Endothelial cell of umbilical vein (primary cell): Measurements from ENCODE around the gene IFI27. TPM values are rescaled to one million over a fixed set of nuclear protein-coding genes. Genes with fewer than 3 reads are reported as not detected.

ENCODE experiments used
- BruUV-seq: library from RNA; stranded (reverse); fragments of 400-500 nt; replicated peaks from 2 replicates; lab custom pipeline; 2021; lab: Mats Ljungman, UMichigan
- CTCF ChIA-PET: fragments of 300-600, 350-600 bp; sonication (Branson Sonifier 250); formaldehyde crosslinking; loops from one replicate; lab custom pipeline; 2021; ENCODE audit warnings: antibody characterized with exemption, inconsistent platforms; lab: Charles Lee
- POLR2A ChIA-PET: fragments of 300-600, 350-600 bp; sonication (Branson Sonifier 250); formaldehyde crosslinking; loops from one replicate; lab custom pipeline; 2021; ENCODE audit warnings: antibody characterized with exemption, inconsistent platforms; lab: Charles Lee
- DNase-seq: peaks from one replicate; pipeline ENCODE4 v3.0.0-alpha.2; 2011; ENCODE audit warnings: low read depth, low spot score
- FAIRE-seq: peaks from 2 replicates; lab custom pipeline; 2011; peaks lifted over from hg19 to GRCh38; lab: Jason Lieb, UNC
- H2AFZ ChIP-seq: 2 replicates; pipeline ENCODE4 v1.6.0; 2012; ENCODE audit warnings: low read depth, low read length, control low read depth, inconsistent platforms
- H3K27ac ChIP-seq: 2 replicates; pipeline ENCODE4 v1.5.1; 2011; ENCODE audit warnings: low read depth, mild to moderate bottlenecking, control low read depth, low read length, moderate library complexity; ENCODE audit not compliant: insufficient read depth
- H3K27me3 ChIP-seq, 2 experiments: 2 replicates each; pipeline versions ENCODE4 v1.6.0 to v1.6.1; 2011; ENCODE audit warnings: low read length in 2 of 2, mixed read lengths in 1 of 2; ENCODE audit not compliant: control insufficient read depth in 2 of 2, insufficient read depth in 2 of 2
- H3K36me3 ChIP-seq, 2 experiments: 2 replicates in 1 of 2; 3 replicates in 1 of 2; pipeline ENCODE4 v1.5.1; 2011; ENCODE audit warnings: low read length in 2 of 2, mild to moderate bottlenecking in 1 of 2, moderate library complexity in 1 of 2; ENCODE audit not compliant: control insufficient read depth in 2 of 2, insufficient read depth in 2 of 2; ENCODE audit errors: extremely low read depth in 1 of 2
- H3K4me1 ChIP-seq: 3 replicates; pipeline ENCODE4 v1.5.1; 2011; ENCODE audit warnings: mild to moderate bottlenecking, low read length; ENCODE audit not compliant: control insufficient read depth, insufficient read depth; ENCODE audit errors: extremely low read depth
- H3K4me2 ChIP-seq: 2 replicates; pipeline ENCODE4 v1.6.1; 2011; ENCODE audit warnings: low read length, control low read depth, mixed read lengths; ENCODE audit not compliant: insufficient read depth
- H3K4me3 ChIP-seq, 3 experiments: fragments of 200-600 bp in 1 of 3; sonication (generic), shearing (Covaris generic) in 1 of 3; replicated peaks in 1 of 3; 2 replicates each; pipeline ENCODE4 v1.5.1; 2011 to 2016; ENCODE audit warnings: control low read depth in 3 of 3, low read length in 3 of 3, mild to moderate bottlenecking in 2 of 3, inconsistent platforms in 1 of 3, low read depth in 1 of 3, moderate library complexity in 1 of 3; ENCODE audit not compliant: insufficient read depth in 1 of 3
- H3K79me2 ChIP-seq: 2 replicates; pipeline ENCODE4 v1.6.0; 2012; ENCODE audit warnings: low read length, inconsistent platforms; ENCODE audit not compliant: control insufficient read depth, insufficient read depth
- H3K9ac ChIP-seq: replicated peaks from 2 replicates; pipeline ENCODE3; 2011; ENCODE audit warnings: low read length, control low read depth; ENCODE audit not compliant: insufficient read depth; ENCODE audit errors: extremely low read depth
- H3K9me1 ChIP-seq: replicated peaks from 3 replicates; pipeline ENCODE4 v1.6.0; 2011; ENCODE audit warnings: mild to moderate bottlenecking, low read length; ENCODE audit not compliant: control insufficient read depth, insufficient read depth; ENCODE audit errors: extremely low read depth
- H3K9me3 ChIP-seq: replicated peaks from 2 replicates; pipeline ENCODE4 v1.5.1; 2012; ENCODE audit warnings: low read length, inconsistent platforms; ENCODE audit not compliant: control insufficient read depth, insufficient read depth
- H4K20me1 ChIP-seq: replicated peaks from 2 replicates; pipeline ENCODE3; 2011; ENCODE audit warnings: mild to moderate bottlenecking, low read length; ENCODE audit not compliant: control insufficient read depth, insufficient read depth; ENCODE audit errors: extremely low read depth
- EZH2 ChIP-seq: IDR thresholded peaks from 2 replicates; pipeline ENCODE4 v1.6.1; 2012; ENCODE audit warnings: borderline replicate concordance, low read depth, mild to moderate bottlenecking, moderate library complexity, low read length, inconsistent platforms; ENCODE audit not compliant: severe bottlenecking
- FOS ChIP-seq: IDR thresholded peaks from 2 replicates; pipeline ENCODE4 v1.6.1; 2011; ENCODE audit warnings: mild to moderate bottlenecking, low read length, moderate library complexity, borderline replicate concordance; ENCODE audit not compliant: insufficient read depth
- GATA2 ChIP-seq: IDR thresholded peaks from 2 replicates; pipeline ENCODE4 v1.7.0; 2011; ENCODE audit warnings: low read depth, mild to moderate bottlenecking, moderate library complexity, mixed read lengths, low read length; ENCODE audit not compliant: insufficient read length, insufficient read depth
- JUN ChIP-seq: IDR thresholded peaks from 2 replicates; pipeline ENCODE4 v1.6.1; 2011; ENCODE audit warnings: borderline replicate concordance, low read depth; ENCODE audit not compliant: insufficient read length, insufficient read depth
- MYC ChIP-seq: IDR thresholded peaks from one replicate; pipeline ENCODE4 v1.6.1; 2011; ENCODE audit warnings: mild to moderate bottlenecking, low read depth, low read length
- POLR2A ChIP-seq: IDR thresholded peaks from 2 replicates; pipeline ENCODE4 v1.6.1; 2012; ENCODE audit warnings: low read depth, mild to moderate bottlenecking, control low read depth, low read length
- POLR2AphosphoS5 ChIP-seq: IDR thresholded peaks from 2 replicates; pipeline ENCODE4 v1.6.1; 2012; ENCODE audit warnings: low read depth, mild to moderate bottlenecking, control low read depth, low read length, moderate library complexity; ENCODE audit not compliant: insufficient read depth
- dilution Hi-C: fragments of 300-500 bp; cut with MboI; formaldehyde crosslinking; loops from one replicate; pipeline ENCODE4 v1.15.0; 2019; ENCODE audit warnings: low sequenced_read_pairs; ENCODE audit not compliant: extremely low pct_ligation_motif_present
- intact Hi-C: fragments of 100-400 bp; cut with micrococcal nuclease; formaldehyde crosslinking; loops from one replicate; pipeline ENCODE4 v1.10.0; 2022
- polyA plus RNA-seq, 4 experiments: library from polyadenylated mRNA; depleted of rRNA in 3 of 4; stranded (reverse) in 3 of 4; unstranded in 1 of 4; fragments of >200 nt; gene quantifications; 2 replicates each; pipeline versions ENCODE4 v1.2.1 to v1.2.3, GENCODE V29; 2011 to 2012; ENCODE audit warnings: missing spikeins in 1 of 4
- total RNA-seq: library from RNA; stranded (reverse); gene quantifications from 2 replicates; pipeline ENCODE4 v1.2.3, GENCODE V29; 2021
- TF ChIP-seq, protein P1 (sequence below): IDR thresholded peaks from 2 replicates; pipeline ENCODE4 v1.6.1; 2011; ENCODE audit not compliant: insufficient read depth, insufficient read length
- TF ChIP-seq, protein P2 (sequence below), 2 donors: IDR thresholded peaks; 1 replicate in 1 of 2; 2 replicates in 1 of 2; pipeline ENCODE4 v1.5.1; 2011; ENCODE audit warnings: low read length in 2 of 2, mild to moderate bottlenecking in 2 of 2, moderate library complexity in 2 of 2, control low read depth in 1 of 2, inconsistent platforms in 1 of 2, low read depth in 1 of 2; ENCODE audit not compliant: insufficient read depth in 1 of 2; ENCODE audit errors: extremely low read depth in 1 of 2

IFI27 gene
- total and polyA plus RNA-seq, 2 donors (not counting 3 experiments of a cell fraction or from before 2014, with no cell fraction given): 126 to 1,265 TPM

GRCh38 chr14:94126800-94127199 lies 16.3 kb downstream of the IFI27 start:
- dilution Hi-C loops (no loop called here), intact Hi-C loops (no loop called here)
- Histone ChIP-seq H3K79me2 (no peaks in the 10 kb centered on the region), H3K9me1 (no peaks in the 10 kb centered on the region), H3K4me3 (no peak overlapping the region), H3K9me3 (no peaks in the 10 kb centered on the region), H3K36me3 (no peaks in the 10 kb centered on the region), H4K20me1 (no peaks in the 10 kb centered on the region), H3K27me3 (no peaks in the 10 kb centered on the region), H3K27ac (no peak overlapping the region), H3K4me1 (peaks cover 9% of the 10 kb centered on the region), H3K9ac (no peak overlapping the region), H2AFZ (no peak overlapping the region), H3K4me2 (no peak overlapping the region)
- BruUV-seq: no TSS peak
- DNase-seq (no peak), FAIRE-seq (no peak)
- POLR2A ChIA-PET: no interaction called here
- CTCF ChIA-PET: interaction anchor here (0.6 to 0.7 kb wide), 2 partner anchors 10 to 16 kb away, joined by 3 read pairs; no protein-coding TSS in a partner anchor
- TF ChIP-seq EZH2 (no peak), POLR2AphosphoS5 (no peak), JUN (no peak), MYC (no peak), FOS (no peak), GATA2 (no peak), POLR2A (no peak)
- TF ChIP-seq, protein P1, sequence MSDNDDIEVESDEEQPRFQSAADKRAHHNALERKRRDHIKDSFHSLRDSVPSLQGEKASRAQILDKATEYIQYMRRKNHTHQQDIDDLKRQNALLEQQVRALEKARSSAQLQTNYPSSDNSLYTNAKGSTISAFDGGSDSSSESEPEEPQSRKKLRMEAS: no peak
- TF ChIP-seq, protein P2, sequence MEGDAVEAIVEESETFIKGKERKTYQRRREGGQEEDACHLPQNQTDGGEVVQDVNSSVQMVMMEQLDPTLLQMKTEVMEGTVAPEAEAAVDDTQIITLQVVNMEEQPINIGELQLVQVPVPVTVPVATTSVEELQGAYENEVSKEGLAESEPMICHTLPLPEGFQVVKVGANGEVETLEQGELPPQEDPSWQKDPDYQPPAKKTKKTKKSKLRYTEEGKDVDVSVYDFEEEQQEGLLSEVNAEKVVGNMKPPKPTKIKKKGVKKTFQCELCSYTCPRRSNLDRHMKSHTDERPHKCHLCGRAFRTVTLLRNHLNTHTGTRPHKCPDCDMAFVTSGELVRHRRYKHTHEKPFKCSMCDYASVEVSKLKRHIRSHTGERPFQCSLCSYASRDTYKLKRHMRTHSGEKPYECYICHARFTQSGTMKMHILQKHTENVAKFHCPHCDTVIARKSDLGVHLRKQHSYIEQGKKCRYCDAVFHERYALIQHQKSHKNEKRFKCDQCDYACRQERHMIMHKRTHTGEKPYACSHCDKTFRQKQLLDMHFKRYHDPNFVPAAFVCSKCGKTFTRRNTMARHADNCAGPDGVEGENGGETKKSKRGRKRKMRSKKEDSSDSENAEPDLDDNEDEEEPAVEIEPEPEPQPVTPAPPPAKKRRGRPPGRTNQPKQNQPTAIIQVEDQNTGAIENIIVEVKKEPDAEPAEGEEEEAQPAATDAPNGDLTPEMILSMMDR (IDR thresholded peaks at IDR 0.05; ENCODE audit: extremely low read depth in 1 of 2, insufficient read depth in 1 of 2, low read depth in 1 of 2, low read length in 2 of 2): no peak
